Kidney tubule cell (primary cell): ENCODE data around the gene TNFRSF9.
"Not testable (repeated sequence)": the region's sequence is repeated elsewhere in the genome, so short reads cannot be mapped to it uniquely, and the experiment has no call there.

ENCODE experiments used
- DNase-seq: peaks from one replicate; pipeline ENCODE4 v3.0.0-alpha.2; 2018; ENCODE audit warnings: low spot score

The TNFRSF9 gene

DNA sequence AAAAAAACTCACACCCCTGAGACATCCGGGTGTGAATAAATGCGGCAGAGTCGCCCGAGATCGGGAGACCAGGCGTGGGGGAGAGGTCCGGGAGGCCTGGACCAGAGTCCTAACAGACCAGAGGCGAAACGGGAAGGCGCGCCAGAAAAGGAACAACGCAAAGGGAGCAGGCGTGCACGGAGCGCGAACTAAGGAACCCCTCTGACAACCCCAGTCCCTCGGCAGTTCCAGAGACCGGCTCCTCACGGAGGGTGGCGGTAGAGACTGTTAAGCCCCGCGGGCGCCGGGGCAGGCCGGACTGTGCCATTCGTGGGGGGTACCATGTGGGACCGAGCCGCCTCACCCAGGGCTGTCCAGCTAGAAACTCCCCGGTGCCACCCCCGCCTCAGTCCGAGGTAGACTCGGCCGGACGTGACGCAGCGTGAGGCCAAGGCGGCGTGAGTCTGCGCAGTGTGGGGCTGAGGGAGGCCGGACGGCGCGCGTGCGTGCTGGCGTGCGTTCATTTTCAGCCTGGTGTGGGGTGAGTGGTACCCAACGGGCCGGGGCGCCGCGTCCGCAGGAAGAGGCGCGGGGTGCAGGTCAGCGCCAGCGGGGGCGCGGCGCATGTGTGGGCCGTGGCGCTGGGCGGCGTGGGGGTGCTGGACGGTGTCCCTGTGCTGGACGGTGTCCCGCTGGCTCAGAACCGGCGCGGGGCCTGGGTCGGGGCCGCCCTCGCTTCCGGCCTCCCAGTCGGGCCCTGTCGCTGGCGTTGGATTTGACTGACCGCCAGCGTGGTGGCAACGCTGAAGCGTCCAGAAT lies 20.8 kb upstream of the TNFRSF9 start, which contains the start of gene PARK7:
PARK7 (plus strand) TSS at position 496 of the 798 bp plus-strand sequence. CDS start 1,075 bp downstream, outside the sequence.
- DNase-seq: peak; percentile 99

DNA sequence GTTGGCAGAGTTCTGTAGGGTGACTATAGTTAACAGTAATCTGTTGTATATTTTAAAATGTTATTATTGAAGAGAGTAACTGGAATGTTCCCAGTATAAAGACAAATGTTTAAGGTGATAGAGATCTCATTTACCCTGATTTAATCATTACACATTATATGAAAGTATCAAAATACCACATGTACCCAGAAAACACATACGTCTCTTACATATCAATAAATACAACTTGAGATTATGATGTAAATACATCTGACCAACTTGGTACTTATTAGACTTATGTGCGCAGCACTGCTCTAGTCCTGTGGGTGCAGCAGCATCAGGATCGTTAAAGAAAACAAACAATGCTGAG lies 20.2 kb upstream of the TNFRSF9 start:
- DNase-seq: no peak

DNA sequence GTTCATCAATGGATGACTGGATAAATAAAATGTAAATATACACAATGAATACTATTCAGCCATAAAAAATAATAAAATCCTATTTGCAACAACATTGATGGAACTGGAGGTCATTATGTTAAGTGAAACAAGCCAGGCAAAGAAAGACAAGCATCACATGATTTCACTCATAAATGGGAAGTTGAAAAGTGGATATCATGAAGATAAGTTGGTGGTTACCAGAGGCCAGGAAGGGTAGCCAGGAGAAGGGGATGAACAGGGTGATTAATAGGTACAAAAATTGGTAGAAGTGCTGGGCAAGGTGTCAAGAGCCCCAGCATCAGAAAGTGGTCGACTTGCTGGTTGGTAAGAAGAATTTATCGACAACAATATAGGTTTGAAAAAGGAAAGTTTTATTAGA lies 19.5 kb upstream of the TNFRSF9 start:
- no peak for DNase-seq

DNA sequence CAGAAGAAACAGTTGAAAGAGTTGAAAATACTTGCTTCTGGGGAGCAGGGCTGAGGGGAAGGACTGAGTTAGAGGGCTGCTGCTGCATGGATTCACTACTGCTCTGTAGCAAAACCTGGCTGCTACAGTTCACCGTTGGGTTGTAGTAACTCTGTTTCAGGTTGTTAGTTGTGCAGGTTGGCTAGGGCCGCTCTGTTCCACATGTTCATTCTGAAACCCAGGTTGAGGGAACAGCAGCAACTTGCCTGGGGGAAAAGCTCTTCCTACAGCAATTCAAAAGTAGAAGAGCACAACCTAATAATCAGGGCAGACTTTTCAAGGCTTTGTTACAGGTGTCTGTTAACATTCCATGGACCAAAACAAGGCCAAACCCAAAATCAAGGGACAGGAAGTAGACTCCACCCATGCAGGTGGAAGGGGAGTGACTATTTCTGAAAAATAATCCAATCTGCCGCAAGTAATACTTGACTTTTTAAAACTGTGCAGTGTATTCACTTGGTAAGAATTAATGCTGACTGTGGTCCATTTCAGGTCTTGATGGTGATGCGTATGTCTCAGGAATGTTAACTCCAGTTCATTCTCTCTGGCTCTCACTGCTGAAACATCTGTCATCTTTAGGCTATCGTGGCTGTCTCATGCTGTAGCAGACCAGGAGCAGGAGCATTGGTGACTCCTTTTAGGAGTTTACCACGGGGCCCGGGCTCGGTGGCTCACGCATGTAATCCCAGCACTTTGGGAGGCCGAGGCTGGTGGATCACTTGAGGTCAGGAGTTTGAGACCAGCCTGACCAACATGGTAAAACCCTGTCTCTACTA lies 15.8 kb upstream of the TNFRSF9 start:
- peak; percentile 75 for DNase-seq

DNA sequence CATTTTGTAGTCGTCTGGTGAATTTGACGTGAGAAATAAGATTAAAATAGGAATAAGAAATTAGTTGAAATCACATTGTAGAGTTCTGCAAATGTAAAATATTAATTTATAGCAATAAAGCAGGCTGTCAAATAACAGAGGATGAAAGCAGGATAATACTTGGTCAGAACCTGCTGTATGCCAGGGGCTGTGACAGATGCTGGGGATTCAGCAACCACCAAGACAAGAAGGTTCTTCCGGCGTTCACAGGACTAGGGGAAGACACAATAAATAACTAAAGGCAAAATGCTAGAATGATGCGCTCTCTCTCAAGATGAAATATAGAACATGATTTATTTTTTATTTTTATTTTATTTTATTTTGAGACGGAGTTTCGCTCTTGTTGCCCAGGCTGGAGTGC lies 14.0 kb upstream of the TNFRSF9 start:
- DNase-seq: no peak

DNA sequence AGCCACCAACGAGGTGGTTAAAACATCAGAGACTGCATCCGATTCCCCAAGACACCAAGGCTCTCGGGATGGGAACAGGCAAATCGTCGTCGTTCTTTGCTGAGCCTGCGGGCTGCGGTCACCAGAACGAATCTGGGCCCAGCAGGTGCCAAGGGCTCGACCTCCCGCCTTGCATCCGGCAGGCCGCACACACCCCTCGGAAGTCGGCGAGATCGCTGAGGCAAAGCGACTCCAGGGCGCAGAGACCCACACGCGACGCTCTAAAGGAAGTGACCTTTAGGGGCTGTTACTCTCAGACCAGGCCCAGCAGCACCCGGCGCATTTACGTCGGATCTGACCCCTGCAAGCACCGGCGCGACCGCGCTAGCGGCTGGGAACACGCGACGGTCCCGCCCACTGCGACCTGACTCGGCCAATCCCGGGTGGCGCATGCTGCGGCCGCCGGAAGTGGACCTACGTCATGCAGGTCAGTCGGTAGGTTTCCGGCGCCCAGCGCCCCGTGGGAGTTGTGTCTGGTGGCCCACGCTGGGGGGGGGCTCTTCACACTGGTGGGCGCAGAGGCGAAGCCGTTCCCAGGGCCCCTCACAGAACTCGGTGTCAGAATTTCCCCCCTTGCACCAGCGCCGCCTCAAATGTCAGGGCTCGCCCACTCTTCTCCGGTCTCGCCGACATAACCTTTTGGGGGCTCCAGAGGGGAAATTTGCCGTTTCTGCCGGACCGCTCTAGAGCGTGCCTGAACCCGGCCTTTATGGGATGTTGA lies 13.4 kb upstream of the TNFRSF9 start:
- peak; percentile 90 for DNase-seq

DNA sequence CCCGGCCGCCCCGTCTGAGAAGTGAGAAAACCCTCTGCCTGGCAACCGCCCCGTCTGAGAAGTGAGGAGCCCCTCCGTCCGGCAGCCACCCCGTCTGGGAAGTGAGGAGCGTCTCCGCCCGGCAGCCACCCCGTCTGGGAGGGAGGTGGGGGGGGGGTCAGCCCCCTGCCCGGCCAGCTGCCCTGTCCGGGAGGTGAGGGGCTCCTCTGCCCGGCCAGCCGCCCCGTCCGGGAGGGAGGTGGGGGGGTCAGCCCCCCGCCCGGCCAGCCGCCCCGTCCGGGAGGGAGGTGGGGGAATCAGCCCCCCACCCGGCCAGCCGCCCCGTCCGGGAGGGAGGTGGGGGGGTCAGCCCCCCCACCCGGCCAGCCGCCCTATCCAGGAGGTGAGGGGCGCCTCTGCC lies 12.2 kb upstream of the TNFRSF9 start:
- DNase-seq: not testable (repeated sequence)

DNA sequence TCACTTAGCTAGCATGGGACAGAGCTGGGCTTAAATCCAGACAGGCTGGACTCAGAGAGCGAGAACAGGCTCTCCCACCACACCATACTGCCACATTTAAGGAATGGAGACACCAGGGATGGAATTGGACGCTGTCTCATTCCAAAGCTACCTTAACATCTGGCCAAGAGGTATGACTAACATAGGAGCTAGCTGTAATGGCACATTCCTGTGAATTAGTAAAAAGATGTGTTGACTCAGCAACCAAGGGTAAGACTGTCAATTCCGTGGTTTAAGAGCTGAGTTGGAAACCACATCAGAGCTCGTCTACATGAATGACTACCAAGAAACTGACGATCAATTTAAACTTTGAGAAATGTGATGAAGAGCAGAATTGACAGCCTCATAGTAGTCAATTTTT lies 8.3 kb upstream of the TNFRSF9 start:
- peak; percentile 95 for DNase-seq

- DNase-seq: no peak
Measured at GRCh38 chr1:7943251-7943650, 2.6 kb upstream of the TNFRSF9 start.

DNA sequence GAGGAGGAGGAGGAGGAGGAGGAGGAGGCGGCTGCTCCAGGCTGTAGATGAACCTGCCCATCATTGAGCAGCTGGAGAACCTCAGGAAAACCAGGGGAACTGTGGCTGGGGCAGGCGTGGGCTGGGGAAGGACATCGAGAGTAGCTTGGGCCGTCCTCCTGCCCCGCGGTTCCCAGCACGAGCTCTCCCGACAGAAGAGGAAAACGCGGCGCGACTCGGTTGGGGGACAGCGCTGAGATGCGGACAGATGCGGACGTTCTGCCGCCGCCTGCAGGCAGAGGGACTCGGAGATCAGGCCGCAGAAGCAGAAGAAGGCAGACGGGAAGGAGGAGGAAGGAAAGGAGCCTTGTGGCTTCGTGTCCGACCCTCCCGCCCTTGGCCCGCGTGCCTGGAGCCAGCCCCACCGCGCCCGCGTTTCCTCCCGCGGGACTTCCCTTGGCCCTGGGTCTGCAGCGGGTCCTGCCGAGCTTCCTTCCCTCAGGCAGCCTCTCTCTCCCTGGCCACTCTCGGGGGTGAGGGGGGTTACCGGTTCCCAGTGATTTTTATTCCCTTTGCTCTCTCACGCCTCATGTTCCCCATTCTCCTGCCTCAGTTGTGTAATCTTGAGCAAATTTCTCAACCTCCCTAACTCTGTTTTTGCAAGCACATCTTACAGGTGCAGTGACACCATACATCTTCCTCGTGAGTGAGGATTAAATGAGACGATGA lies 1.7 kb upstream of the TNFRSF9 start:
- DNase-seq: peak; percentile 32

- DNase-seq: peak; percentile 46
Measured at GRCh38 chr1:7941437-7941793, 776 bp upstream of the TNFRSF9 start.

GRCh38 chr1:7940034-7940433 lies 605 bp downstream of the TNFRSF9 start:
- no peak for DNase-seq

DNA sequence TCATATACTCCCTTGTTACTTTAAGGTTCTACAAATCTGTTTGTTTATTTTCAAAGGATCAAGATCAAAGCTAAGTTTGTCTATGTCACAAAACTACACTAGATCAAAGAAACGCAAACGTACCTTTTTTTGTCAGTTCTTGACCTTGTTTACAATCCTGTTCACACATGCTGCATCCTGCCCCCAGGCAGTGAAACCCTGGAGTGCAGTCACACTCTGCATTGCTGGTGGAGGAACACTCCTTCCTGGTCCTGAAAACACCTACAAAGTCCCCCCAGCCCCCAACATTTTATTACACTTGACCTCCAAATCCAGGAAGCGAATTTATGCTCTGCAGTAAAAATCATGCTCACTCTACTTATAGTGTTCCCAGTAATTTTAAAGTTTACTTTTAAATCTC lies 2.6 kb downstream of the TNFRSF9 start:
- no peak for DNase-seq

DNA sequence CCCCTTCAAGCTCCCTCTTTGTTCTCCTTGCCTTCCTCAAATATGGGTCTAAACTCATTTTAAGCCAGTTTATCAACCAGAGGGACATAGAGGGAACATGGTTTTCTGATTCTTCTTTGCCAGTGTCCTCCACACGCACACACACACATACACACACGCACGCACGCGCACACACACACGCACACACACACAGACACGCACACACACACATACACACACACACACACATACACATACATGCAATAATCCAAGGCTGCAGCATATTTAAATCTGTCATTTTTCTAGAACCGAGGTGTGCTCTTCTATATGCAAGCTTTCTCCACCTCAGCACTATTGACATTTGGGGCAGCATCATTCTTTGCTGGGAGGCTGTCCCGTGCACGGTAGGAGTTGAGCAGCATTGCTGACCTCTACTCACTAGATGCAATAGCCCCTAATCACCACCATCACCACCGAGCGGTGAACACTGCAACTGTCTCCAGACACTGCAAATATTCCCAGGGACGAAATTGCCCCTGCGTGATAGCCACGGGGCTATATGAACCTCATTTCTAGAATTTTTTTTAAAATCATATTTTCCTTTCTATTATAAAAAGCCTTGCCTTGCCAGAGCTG lies 8.0 kb downstream of the TNFRSF9 start:
- no peak for DNase-seq

DNA sequence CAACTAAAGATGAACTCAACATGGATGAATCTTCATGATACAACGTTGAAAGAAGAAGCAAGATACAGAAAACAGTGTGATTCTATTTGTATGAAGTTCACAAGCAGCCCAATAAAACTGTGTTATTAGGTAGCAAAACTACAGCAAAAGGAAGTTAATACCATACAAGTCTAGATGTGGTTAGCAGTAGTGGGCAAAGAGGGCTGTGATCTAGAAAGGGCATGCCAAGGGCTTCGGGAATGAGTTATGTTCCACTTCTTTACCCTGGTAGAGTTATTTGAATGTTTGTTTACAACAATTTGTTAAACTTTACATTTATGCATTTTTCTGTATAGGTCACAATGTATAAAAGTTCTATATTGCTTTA lies 9.2 kb downstream of the TNFRSF9 start:
- DNase-seq: no peak

- no peak for DNase-seq
Measured at GRCh38 chr1:7930645-7931445, 9.8 kb downstream of the TNFRSF9 start.

DNA sequence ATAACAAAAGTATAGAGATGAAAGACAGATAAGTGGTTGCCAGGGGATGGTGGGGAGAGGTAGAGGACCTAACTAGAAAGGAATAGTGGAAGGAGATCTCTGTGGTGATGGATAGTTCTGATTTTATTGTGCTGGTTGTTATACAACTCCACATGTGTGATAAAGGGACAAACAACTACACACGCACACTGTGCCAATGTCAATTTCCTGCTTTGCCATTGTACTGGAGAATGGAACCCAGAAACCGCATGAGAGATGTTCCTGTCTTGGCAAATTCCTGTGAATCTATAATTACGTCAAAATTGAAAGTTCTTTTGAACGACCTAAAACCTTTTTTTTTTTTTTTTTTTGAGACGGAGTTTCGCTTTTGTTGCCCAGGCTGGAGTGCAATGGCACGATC lies 11.0 kb downstream of the TNFRSF9 start:
- no peak for DNase-seq

- DNase-seq: no peak
Measured at GRCh38 chr1:7928247-7928646, 12.4 kb downstream of the TNFRSF9 start.

DNA sequence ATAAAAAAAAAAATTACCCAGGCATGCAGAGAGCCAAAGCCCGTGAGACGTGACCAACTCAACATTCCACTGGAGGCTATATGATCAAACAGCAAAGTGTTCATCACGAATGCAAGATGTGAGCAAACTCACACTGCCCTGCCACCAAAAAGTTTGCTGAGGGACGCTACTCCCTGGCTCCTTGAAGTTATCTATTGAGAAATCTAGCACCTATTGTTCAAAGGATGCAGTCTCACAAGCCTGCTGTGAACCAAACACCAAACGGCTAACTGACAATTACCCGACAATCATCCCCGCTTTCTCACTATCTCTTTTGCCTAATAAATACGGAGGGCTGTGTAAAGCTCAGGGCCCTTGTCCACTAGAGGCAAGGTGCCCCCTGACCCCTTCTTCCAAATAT lies 13.6 kb downstream of the TNFRSF9 start:
- not testable (repeated sequence) for DNase-seq

GRCh38 chr1:7922301-7922700 lies 18.3 kb downstream of the TNFRSF9 start:
- peak; percentile 8 for DNase-seq

- no peak for DNase-seq
Measured at GRCh38 chr1:7921796-7922195, 18.8 kb downstream of the TNFRSF9 start.
